ENCODE results near the gene UBE2E1. TPM values are rescaled to one million over a fixed set of nuclear protein-coding genes. Genes with fewer than 3 reads are reported as not detected.

Gene UBE2E1
- total RNA-seq, 1 experiment from 2014 or later: 200 TPM

DNA sequence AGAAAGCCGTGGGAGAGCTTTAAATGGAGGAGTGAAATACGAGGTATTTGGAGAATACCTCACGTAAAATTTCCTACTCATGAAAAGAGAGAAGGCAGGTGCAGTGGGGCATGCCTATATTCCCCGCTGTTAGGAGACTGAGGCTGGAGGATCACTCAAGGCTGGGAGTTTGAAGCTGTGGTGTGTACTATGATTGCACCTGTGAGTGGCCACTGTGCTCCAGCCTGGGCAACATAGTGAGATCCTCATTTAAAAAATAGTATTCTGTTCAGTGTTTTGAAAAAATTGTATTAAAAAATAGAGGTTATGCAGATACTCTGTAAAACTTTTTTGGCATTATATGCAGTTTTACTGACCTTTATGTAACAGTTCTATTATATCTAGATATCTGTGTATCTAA lies 20.0 kb downstream of the UBE2E1 start:
- Histone ChIP-seq H4K20me1 (ENCODE audit: insufficient read depth, low read depth, low read length) (peaks cover 33% of the 10 kb centered on the region), H3K27me3 (ENCODE audit: low read length) (no peaks in the 10 kb centered on the region), H3K4me2 (ENCODE audit: low read depth, low read length, poor library complexity, severe bottlenecking) (no peak overlapping the region), H3K4me1 (ENCODE audit: low read length) (peaks cover 94% of the 10 kb centered on the region), H3K36me3 (ENCODE audit: insufficient read depth, low read length) (peaks cover 9% of the 10 kb centered on the region; the same call in 1 of the 2 replicates), H3K9me2 (replicated peaks; ENCODE audit: insufficient read depth, low read length) (no peaks in the 10 kb centered on the region), H3K79me2 (ENCODE audit: low read length) (peaks cover 99% of the 10 kb centered on the region), H3K9ac (ENCODE audit: low read length) (no peak overlapping the region), H3K27ac (ENCODE audit: low read length) (no peak overlapping the region), H3K4me3 (ENCODE audit: low read length) (no peak overlapping the region), H2AFZ (ENCODE audit: low read length) (no peak overlapping the region), H3K9me3 (ENCODE audit: low read length) (no peaks in the 10 kb centered on the region)
- DNase-seq: no peak

DNA sequence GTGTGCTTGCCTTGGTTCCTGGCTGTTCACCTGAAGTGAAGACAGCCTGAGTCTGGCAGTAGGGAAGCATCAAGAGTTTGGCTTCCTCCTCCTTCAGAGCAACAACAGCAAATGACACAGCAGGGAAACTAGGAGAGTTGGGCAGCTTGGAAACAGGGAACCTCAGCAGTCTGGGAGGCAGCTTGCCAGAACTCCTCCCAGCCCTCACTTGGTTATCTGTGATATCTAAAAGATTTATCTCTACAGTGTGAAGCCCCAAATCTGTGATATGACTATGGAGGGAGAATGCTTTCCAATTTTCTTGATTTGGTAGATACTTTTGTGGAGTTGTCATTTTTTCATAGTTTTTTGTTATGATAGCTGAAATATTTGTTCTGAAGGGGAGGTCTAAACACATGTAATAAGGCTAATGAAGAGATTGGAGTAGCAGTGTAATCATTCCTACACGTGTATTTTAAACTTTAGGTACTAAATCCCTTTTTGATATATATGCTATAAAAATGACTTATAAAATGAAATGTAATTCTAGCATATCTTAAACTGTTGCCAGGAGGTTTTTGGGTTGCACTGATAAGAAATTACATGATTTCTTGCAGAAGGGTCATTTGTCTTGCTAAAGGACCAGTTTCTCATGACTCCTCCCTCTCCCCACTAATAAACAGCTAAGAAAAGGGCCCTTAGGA lies 20.8 kb downstream of the UBE2E1 start:
- Histone ChIP-seq H3K4me1 (ENCODE audit: low read length) (peaks cover 89% of the 10 kb centered on the region), H3K36me3 (ENCODE audit: insufficient read depth, low read length) (peaks cover 9% of the 10 kb centered on the region; the same call in 1 of the 2 replicates), H3K4me3 (ENCODE audit: low read length) (no peak overlapping the region), H3K27ac (ENCODE audit: low read length) (peak overlapping the region; percentile 18), H3K9me3 (ENCODE audit: low read length) (no peaks in the 10 kb centered on the region), H3K9me2 (replicated peaks; ENCODE audit: insufficient read depth, low read length) (no peaks in the 10 kb centered on the region), H2AFZ (ENCODE audit: low read length) (no peak overlapping the region), H3K79me2 (ENCODE audit: low read length) (peaks cover 99% of the 10 kb centered on the region), H4K20me1 (ENCODE audit: insufficient read depth, low read depth, low read length) (peaks cover 26% of the 10 kb centered on the region), H3K4me2 (ENCODE audit: low read depth, low read length, poor library complexity, severe bottlenecking) (peak overlapping the region; percentile 17), H3K27me3 (ENCODE audit: low read length) (no peaks in the 10 kb centered on the region), H3K9ac (ENCODE audit: low read length) (no peak overlapping the region)
- DNase-seq: no peak

DNA sequence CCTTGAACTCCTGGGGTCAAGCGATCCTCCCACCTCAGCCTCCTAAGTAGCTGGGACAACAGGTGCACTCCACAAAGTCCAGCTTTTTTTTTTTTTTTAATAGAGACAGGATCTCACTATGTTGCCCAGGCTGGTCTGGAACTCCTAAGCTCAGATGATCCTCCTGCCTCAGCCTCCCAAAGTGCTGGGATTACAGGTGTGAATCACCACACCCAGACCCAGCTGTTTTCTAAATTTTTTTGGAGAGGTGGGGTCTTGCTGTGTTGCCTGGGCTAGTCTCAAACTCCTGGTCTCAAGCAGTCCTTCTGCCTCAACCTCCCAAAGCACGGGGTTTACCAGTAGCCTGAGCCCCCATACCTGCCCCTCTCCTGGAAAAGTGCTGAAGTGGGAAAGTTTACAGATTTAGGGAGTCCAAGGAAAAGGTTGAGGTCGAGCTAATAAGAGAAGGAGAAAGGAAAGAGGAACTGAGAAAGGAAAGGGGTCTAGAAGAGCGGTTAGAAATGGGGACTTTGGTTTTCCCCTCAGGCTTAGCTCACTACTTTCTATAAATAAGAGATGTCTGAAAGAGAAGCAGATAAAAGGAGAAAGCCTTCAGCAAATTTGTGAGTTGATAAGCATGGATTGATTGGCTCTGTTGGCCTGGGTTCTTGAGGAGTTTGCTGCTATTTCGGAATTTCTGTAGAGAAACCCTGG lies 23.6 kb downstream of the UBE2E1 start:
- Histone ChIP-seq H3K4me1 (ENCODE audit: low read length) (peaks cover 77% of the 10 kb centered on the region), H3K36me3 (ENCODE audit: insufficient read depth, low read length) (peaks cover 14% of the 10 kb centered on the region; the same call in 1 of the 2 replicates), H3K4me3 (ENCODE audit: low read length) (no peak overlapping the region), H4K20me1 (ENCODE audit: insufficient read depth, low read depth, low read length) (peaks cover 8% of the 10 kb centered on the region), H3K9me2 (replicated peaks; ENCODE audit: insufficient read depth, low read length) (no peaks in the 10 kb centered on the region), H3K9me3 (ENCODE audit: low read length) (no peaks in the 10 kb centered on the region), H3K9ac (ENCODE audit: low read length) (no peak overlapping the region), H3K27me3 (ENCODE audit: low read length) (no peaks in the 10 kb centered on the region), H2AFZ (ENCODE audit: low read length) (no peak overlapping the region), H3K79me2 (ENCODE audit: low read length) (peaks cover 99% of the 10 kb centered on the region), H3K27ac (ENCODE audit: low read length) (peak overlapping the region; percentile 68), H3K4me2 (ENCODE audit: low read depth, low read length, poor library complexity, severe bottlenecking) (peak overlapping the region; percentile 30)
- peak; percentile 61 for DNase-seq

DNA sequence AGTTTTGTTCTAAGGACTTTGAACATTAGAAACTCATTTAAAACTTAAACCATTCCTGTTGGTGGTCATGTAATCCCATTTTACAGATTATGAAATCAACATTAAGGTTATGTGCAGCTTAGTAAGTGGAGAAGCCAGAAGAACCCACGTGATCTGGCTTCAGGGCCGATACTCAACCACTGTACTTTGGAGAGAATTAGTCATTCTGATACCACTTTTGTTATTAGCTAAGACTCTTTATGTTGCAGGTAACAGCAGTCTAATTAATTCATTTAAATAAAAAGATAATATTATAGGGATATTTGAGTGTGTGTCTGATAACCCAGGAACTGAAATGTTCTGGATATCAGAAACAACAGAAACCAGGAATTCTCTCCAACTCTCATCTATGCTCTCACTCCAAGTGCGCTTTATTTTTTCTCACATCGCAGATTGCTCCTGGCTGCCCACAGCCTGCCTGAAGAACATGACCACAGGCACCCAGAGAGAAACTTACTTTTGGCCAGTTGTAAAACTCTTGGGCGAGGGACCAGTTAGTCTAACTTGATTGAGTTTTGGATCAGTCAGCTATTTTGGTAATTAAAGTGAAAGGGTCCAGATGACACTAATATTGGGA lies 25.2 kb downstream of the UBE2E1 start:
- Histone ChIP-seq H3K4me2 (ENCODE audit: low read depth, low read length, poor library complexity, severe bottlenecking) (no peak overlapping the region), H2AFZ (ENCODE audit: low read length) (no peak overlapping the region), H3K9me3 (ENCODE audit: low read length) (no peaks in the 10 kb centered on the region), H3K4me1 (ENCODE audit: low read length) (peaks cover 79% of the 10 kb centered on the region), H4K20me1 (ENCODE audit: insufficient read depth, low read depth, low read length) (peaks cover 7% of the 10 kb centered on the region), H3K36me3 (ENCODE audit: insufficient read depth, low read length) (peaks cover 9% of the 10 kb centered on the region; the same call in 1 of the 2 replicates), H3K9ac (ENCODE audit: low read length) (no peak overlapping the region), H3K4me3 (ENCODE audit: low read length) (no peak overlapping the region), H3K27ac (ENCODE audit: low read length) (no peak overlapping the region), H3K79me2 (ENCODE audit: low read length) (peaks cover 99% of the 10 kb centered on the region), H3K9me2 (replicated peaks; ENCODE audit: insufficient read depth, low read length) (no peaks in the 10 kb centered on the region), H3K27me3 (ENCODE audit: low read length) (no peaks in the 10 kb centered on the region)
- DNase-seq: no peak

DNA sequence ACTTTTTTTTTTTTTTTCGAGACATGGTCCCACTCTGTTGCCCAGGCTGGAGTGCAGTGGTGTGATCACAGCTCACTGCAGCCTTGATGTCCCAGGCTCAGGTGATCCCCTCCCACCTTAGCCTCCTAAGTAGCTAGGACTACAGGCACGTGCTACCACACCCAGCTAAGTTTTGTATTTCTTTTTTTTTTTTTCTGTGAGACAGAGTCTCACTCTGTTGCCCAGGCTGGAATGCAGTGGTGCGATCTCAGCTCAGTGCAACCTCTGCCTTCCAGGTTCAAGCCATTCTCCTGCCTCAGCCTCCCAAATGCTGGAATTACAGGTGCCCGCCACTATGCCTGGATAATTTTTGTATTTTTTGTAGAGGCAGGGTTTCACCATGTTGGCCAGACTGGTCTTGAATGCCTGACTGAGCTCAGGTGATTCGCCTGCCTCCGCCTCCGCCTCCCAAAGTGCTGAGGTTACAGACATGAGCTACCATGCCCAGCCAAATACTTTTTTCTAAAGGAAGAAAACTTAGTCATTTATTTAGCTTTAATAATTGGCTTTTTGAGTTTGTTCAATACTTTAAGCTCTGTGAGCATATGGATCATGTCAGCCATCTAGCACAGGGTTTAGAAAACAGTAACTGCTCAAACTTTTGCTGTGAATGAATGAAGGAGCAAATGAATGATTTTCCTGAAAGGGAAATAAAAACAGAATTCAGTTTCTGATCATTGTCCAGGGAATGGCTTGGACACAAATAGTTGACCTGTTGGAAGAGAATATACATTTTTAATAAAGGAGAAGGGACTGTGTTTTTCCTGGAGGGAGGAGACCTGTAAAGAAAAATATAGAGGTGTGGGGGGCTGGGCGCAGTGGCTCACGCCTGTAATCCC lies 26.0 kb downstream of the UBE2E1 start:
- Histone ChIP-seq H4K20me1 (ENCODE audit: insufficient read depth, low read depth, low read length) (peaks cover 5% of the 10 kb centered on the region), H3K79me2 (ENCODE audit: low read length) (peaks cover 99% of the 10 kb centered on the region), H3K4me3 (ENCODE audit: low read length) (no peak overlapping the region), H3K4me1 (ENCODE audit: low read length) (peaks cover 79% of the 10 kb centered on the region), H3K27ac (ENCODE audit: low read length) (no peak overlapping the region), H3K36me3 (ENCODE audit: insufficient read depth, low read length) (peaks cover 9% of the 10 kb centered on the region; the same call in 1 of the 2 replicates), H3K9ac (ENCODE audit: low read length) (no peak overlapping the region), H3K4me2 (ENCODE audit: low read depth, low read length, poor library complexity, severe bottlenecking) (no peak overlapping the region), H3K9me3 (ENCODE audit: low read length) (no peaks in the 10 kb centered on the region), H2AFZ (ENCODE audit: low read length) (no peak overlapping the region), H3K27me3 (ENCODE audit: low read length) (no peaks in the 10 kb centered on the region), H3K9me2 (replicated peaks; ENCODE audit: insufficient read depth, low read length) (no peaks in the 10 kb centered on the region)
- no peak for DNase-seq

DNA sequence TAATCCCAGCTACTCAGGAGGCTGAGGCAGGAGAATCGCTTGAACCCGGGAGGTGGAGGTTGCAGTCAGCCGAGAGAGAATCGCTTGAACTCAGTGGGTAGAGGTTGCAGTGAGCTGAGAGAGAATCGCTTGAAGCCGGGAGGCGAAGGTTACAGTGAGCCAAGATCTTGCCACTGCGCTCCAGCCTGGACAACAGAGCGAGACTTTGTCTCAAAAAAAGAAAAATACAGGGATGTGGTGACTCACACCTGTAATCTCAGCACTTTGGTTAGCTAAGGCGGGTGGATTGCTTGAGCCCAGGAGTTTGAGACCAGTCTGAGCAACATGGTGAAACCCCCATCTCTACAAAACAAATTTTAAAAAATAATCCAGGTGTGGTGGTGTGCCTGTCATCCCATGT lies 26.8 kb downstream of the UBE2E1 start:
- Histone ChIP-seq H3K9me3 (ENCODE audit: low read length) (no peaks in the 10 kb centered on the region), H3K9ac (ENCODE audit: low read length) (no peak overlapping the region), H2AFZ (ENCODE audit: low read length) (no peak overlapping the region), H3K4me2 (ENCODE audit: low read depth, low read length, poor library complexity, severe bottlenecking) (no peak overlapping the region), H3K4me1 (ENCODE audit: low read length) (peaks cover 76% of the 10 kb centered on the region), H3K4me3 (ENCODE audit: low read length) (no peak overlapping the region), H3K27me3 (ENCODE audit: low read length) (no peaks in the 10 kb centered on the region), H3K27ac (ENCODE audit: low read length) (no peak overlapping the region), H3K79me2 (ENCODE audit: low read length) (peaks cover 99% of the 10 kb centered on the region), H3K36me3 (ENCODE audit: insufficient read depth, low read length) (peaks cover 12% of the 10 kb centered on the region; the same call in 1 of the 2 replicates), H4K20me1 (ENCODE audit: insufficient read depth, low read depth, low read length) (no peaks in the 10 kb centered on the region; the same call in 1 of the 2 replicates), H3K9me2 (replicated peaks; ENCODE audit: insufficient read depth, low read length) (no peaks in the 10 kb centered on the region)
- no peak for DNase-seq

DNA sequence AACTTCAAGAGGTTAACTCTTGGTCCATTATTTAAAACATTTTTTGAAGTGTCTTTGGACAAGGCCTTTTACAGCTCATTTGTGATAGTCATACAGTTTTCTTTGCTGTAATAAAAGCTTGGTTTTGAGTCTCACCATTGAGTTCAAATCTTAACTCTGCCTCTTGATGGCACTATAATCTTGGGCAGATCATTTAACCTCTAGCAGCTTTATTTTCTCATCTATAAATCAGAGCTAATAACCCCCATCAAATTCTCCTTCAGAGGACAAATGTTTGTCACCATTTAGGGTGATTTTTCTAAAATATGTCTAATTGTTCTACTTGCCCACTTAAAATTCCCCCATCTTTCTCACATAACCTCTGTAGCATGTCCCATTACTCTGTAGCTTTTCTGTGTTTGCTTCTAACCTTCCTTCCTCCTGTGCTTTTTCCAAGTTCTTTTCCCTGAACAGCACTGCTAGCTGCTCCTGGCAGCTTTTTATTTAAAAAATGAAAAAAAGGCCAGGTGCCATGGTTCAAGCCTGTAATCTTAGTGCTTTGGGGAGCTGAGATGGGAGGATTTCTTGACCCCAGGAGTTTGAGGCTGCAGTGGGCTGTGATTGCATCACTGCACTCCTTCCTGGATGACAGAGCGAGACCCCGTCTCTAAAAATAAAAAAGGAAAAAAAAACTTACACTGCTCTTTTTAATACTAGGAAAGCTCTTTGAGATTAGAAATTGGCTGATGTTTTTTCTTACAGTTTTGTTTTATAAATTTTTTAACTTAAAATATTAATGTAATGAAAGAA lies 28.5 kb downstream of the UBE2E1 start:
- H3K9ac ChIP-seq (ENCODE audit: low read length): peak overlapping the region; percentile 31; the same call in 1 of the 2 replicates
- no peaks in the 10 kb centered on the region for H3K9me3 ChIP-seq (ENCODE audit: low read length)
- H3K9me2 ChIP-seq (replicated peaks; ENCODE audit: insufficient read depth, low read length): no peaks in the 10 kb centered on the region
- H3K36me3 ChIP-seq (ENCODE audit: insufficient read depth, low read length): peaks cover 11% of the 10 kb centered on the region; the same call in 1 of the 2 replicates
- H3K27ac ChIP-seq (ENCODE audit: low read length): 0 out of 2 replicates have a peak overlapping the region, but pooled peaks have one; percentile 44
- H4K20me1 ChIP-seq (ENCODE audit: insufficient read depth, low read depth, low read length): no peaks in the 10 kb centered on the region
- no peak overlapping the region for H2AFZ ChIP-seq (ENCODE audit: low read length)
- peaks cover 58% of the 10 kb centered on the region for H3K4me1 ChIP-seq (ENCODE audit: low read length)
- H3K4me2 ChIP-seq (ENCODE audit: low read depth, low read length, poor library complexity, severe bottlenecking): no peak overlapping the region
- H3K27me3 ChIP-seq (ENCODE audit: low read length): no peaks in the 10 kb centered on the region
- H3K79me2 ChIP-seq (ENCODE audit: low read length): peaks cover 99% of the 10 kb centered on the region
- DNase-seq: peak; percentile 60
- no peak overlapping the region for H3K4me3 ChIP-seq (ENCODE audit: low read length)

Measured in Karpas-422 (cell line).